Choroid plexus epithelial cell (primary cell): ENCODE measurements around the gene PDGFD.

Experiments used
- DNase-seq: peaks from one replicate; pipeline ENCODE4 v3.0.0-alpha.2; 2010; ENCODE audit warnings: low read depth
- H3K4me3 ChIP-seq: 2 replicates; pipeline ENCODE4 v1.5.1; 2011; ENCODE audit warnings: low read depth, mild to moderate bottlenecking, control low read depth, low read length, moderate library complexity
- CTCF ChIP-seq: conservative IDR thresholded peaks from 2 replicates; pipeline ENCODE4 v1.5.1; 2011; ENCODE audit warnings: low read depth, mild to moderate bottlenecking, control low read depth, inconsistent platforms, low read length, moderate library complexity

PDGFD gene

GRCh38 chr11:104164028-104164520 lies at the start of gene PDGFD:
PDGFD (minus strand) TSS chr11:104164147.
- DNase-seq = peak; percentile 77

GRCh38 chr11:104206936-104207335 lies 43.0 kb upstream of the PDGFD start:
- DNase-seq = no peak
- no peak for TF ChIP-seq CTCF
- H3K4me3 ChIP-seq = no peak overlapping the region

More at GRCh38 chr11:104164028-104164520, at the start of gene PDGFD:
- peak; percentile 57 for TF ChIP-seq CTCF
- peak within 1 kb of the TSS; percentile 65 for H3K4me3 ChIP-seq

- TF ChIP-seq CTCF = no peak
- no peak for DNase-seq
- no peak overlapping the region for H3K4me3 ChIP-seq
Measured at GRCh38 chr11:104205838-104206237, 41.9 kb upstream of the PDGFD start.

GRCh38 chr11:104200688-104201087 lies 36.7 kb upstream of the PDGFD start:
- no peak for TF ChIP-seq CTCF
- DNase-seq = no peak
- no peak overlapping the region for H3K4me3 ChIP-seq

GRCh38 chr11:104199053-104199452 lies 35.1 kb upstream of the PDGFD start:
- TF ChIP-seq CTCF = no peak
- H3K4me3 ChIP-seq = no peak overlapping the region
- no peak for DNase-seq

- no peak overlapping the region for H3K4me3 ChIP-seq
- TF ChIP-seq CTCF = no peak
- DNase-seq = peak; percentile 21
Measured at GRCh38 chr11:104198576-104198975, 34.6 kb upstream of the PDGFD start.

- DNase-seq = peak; percentile 43
- no peak overlapping the region for H3K4me3 ChIP-seq
- TF ChIP-seq CTCF = no peak
Measured at GRCh38 chr11:104191124-104191523, 27.2 kb upstream of the PDGFD start.
